WTC11 (cell line): ENCODE data around the gene TCF3.

Experiments used
- CTCF ChIP-seq: fragments of 200-600 bp; IDR thresholded peaks from 2 replicates; pipeline ENCODE4 v1.8.0; 2022; ENCODE audit warnings: antibody characterized with exemption
- NFYB ChIP-seq: sonication (generic); formaldehyde crosslinking; conservative IDR thresholded peaks from 2 replicates; pipeline ENCODE4 v1.8.0; 2022; ENCODE audit warnings: low read depth, missing genetic modification reagents
- ZSCAN18 ChIP-seq: fragments of 250-450 bp; sonication (Bioruptor Pico); IDR thresholded peaks from 2 replicates; pipeline ENCODE4 v2.1.2; 2022; ENCODE audit warnings: mild to moderate bottlenecking, moderate library complexity
- TF ChIP-seq, protein P1 (sequence below): sonication (generic); formaldehyde crosslinking; IDR thresholded peaks from 2 replicates; pipeline ENCODE4 v1.8.1; 2023; ENCODE audit warnings: mild to moderate bottlenecking, missing genetic modification reagents

DNA sequence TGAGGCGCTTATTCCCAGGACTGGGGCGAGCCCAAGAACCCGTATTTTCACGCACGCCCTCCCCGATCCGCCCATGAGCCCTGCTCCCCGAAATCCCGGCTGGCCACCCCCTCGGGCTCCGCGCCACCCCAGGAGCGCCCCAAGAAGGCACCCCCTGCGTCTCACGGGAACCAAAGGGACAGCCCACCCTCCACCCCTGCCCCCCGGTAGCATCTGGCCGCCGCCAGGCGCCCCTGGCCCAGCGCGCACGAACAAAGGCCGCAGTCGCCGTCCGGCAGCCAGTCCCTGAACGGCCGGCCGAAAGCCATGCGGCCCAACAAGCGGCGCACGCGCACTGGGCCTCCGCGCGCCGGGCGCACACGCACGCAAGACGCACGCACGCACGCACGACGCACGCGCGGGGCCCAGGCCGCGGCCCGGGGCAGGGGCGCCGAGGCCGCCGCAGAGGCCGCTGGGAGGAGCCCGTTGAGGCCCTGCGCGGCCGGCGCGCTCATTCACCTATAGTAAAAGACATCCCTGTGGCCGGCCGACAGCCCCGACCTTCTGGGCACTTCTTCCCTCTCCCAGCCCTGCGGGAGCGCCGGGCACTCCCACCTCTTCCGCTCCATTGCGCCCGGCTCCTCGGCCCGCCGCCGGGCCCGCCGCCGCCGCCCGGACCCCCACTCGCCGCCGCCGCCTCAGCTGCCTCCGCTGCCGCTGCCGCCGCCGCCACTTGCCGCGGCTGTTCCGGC, 60.2 kb downstream of the TCF3 start:
- TF ChIP-seq CTCF (no peak), NFYB (CRISPR knock-in tag) (no peak), ZSCAN18 (CRISPR knock-in tag) (no peak)
- TF ChIP-seq, protein P1, sequence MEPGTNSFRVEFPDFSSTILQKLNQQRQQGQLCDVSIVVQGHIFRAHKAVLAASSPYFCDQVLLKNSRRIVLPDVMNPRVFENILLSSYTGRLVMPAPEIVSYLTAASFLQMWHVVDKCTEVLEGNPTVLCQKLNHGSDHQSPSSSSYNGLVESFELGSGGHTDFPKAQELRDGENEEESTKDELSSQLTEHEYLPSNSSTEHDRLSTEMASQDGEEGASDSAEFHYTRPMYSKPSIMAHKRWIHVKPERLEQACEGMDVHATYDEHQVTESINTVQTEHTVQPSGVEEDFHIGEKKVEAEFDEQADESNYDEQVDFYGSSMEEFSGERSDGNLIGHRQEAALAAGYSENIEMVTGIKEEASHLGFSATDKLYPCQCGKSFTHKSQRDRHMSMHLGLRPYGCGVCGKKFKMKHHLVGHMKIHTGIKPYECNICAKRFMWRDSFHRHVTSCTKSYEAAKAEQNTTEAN (CRISPR knock-in tag) = no peak
